ENCODE results near the gene PRKCQ.

The PRKCQ gene

GRCh38 chr10:6576326-6576725 lies 3.8 kb downstream of the PRKCQ start:
- Histone ChIP-seq H3K27me3 (replicated peaks; ENCODE audit: insufficient read depth, low read length) (peaks cover 10% of the 10 kb centered on the region; the same call in 1 of the 2 replicates), H3K9me2 (replicated peaks; ENCODE audit: insufficient read depth, low read length) (no peaks in the 10 kb centered on the region), H3K4me1 (ENCODE audit: low read length) (no peaks in the 10 kb centered on the region), H3K27ac (ENCODE audit: low read length) (no peak overlapping the region), H2AFZ (ENCODE audit: low read length) (no peak overlapping the region), H3K36me3 (replicated peaks; ENCODE audit: insufficient read depth, low read length) (no peaks in the 10 kb centered on the region), H3K4me3 (ENCODE audit: low read length) (no peak overlapping the region), H3K9ac (ENCODE audit: low read length) (no peak overlapping the region), H3K79me2 (ENCODE audit: low read length) (no peaks in the 10 kb centered on the region), H3F3A (ENCODE audit: insufficient read depth, low read length) (peaks cover 6% of the 10 kb centered on the region), H3K9me3 (replicated peaks; ENCODE audit: insufficient read depth, low read length) (no peaks in the 10 kb centered on the region), H3K4me2 (ENCODE audit: low read depth, low read length) (no peak overlapping the region), H4K20me1 (ENCODE audit: insufficient read depth, low read length) (no peaks in the 10 kb centered on the region)
- no peak for DNase-seq
- TF ChIP-seq EZH2phosphoT487 (IDR thresholded peaks at IDR 0.05; ENCODE audit: low read length) (no peak), EZH2 (optimal IDR thresholded peaks at IDR 0.05; ENCODE audit: low read depth, low read length) (no peak), CTCF (IDR thresholded peaks at IDR 0.05; ENCODE audit: low read length) (no peak)

DNA sequence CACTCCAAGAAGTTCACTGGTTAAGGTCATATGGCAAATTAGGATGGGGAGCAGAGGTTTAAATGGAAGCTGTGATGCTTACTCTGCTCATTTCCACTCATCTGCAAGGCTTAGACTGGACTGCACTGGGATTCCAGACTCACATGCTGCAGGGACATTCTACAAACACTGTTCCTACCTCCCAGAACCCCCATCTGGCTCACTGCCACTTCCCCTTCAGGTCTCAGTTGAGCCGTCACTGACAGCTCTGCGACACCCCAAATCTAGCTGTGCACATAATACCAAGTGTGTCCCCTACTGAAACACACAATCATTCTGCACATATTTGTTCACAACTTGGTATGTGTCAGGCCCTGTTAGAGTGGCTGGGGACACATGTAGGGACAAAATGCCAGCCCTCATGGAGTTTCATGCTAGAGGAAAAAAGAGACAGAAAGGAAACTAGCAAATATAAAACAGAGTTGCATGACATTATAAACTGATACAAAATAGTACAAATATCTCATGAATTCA lies 5.4 kb downstream of the PRKCQ start:
- H3K27ac ChIP-seq (ENCODE audit: low read length) = no peak overlapping the region
- DNase-seq = no peak
- H3K27me3 ChIP-seq (replicated peaks; ENCODE audit: insufficient read depth, low read length) = peaks cover 9% of the 10 kb centered on the region; the same call in 1 of the 2 replicates
- H3K79me2 ChIP-seq (ENCODE audit: low read length) = no peaks in the 10 kb centered on the region
- H3K9ac ChIP-seq (ENCODE audit: low read length) = no peak overlapping the region
- no peaks in the 10 kb centered on the region for H3K4me1 ChIP-seq (ENCODE audit: low read length)
- H3K9me3 ChIP-seq (replicated peaks; ENCODE audit: insufficient read depth, low read length) = no peaks in the 10 kb centered on the region
- H3K9me2 ChIP-seq (replicated peaks; ENCODE audit: insufficient read depth, low read length) = no peaks in the 10 kb centered on the region
- TF ChIP-seq CTCF (IDR thresholded peaks at IDR 0.05; ENCODE audit: low read length) = no peak
- no peak for TF ChIP-seq EZH2 (optimal IDR thresholded peaks at IDR 0.05; ENCODE audit: low read depth, low read length)
- no peak for TF ChIP-seq EZH2phosphoT487 (IDR thresholded peaks at IDR 0.05; ENCODE audit: low read length)
- no peak overlapping the region for H2AFZ ChIP-seq (ENCODE audit: low read length)
- no peak overlapping the region for H3K4me2 ChIP-seq (ENCODE audit: low read depth, low read length)
- no peaks in the 10 kb centered on the region for H3K36me3 ChIP-seq (replicated peaks; ENCODE audit: insufficient read depth, low read length)
- H3F3A ChIP-seq (ENCODE audit: insufficient read depth, low read length) = no peaks in the 10 kb centered on the region
- H3K4me3 ChIP-seq (ENCODE audit: low read length) = no peak overlapping the region
- no peaks in the 10 kb centered on the region for H4K20me1 ChIP-seq (ENCODE audit: insufficient read depth, low read length)

- H3K27me3 ChIP-seq (replicated peaks; ENCODE audit: insufficient read depth, low read length) = no peaks in the 10 kb centered on the region
- H2AFZ ChIP-seq (ENCODE audit: low read length) = no peak overlapping the region
- no peaks in the 10 kb centered on the region for H3K79me2 ChIP-seq (ENCODE audit: low read length)
- no peaks in the 10 kb centered on the region for H3K9me3 ChIP-seq (replicated peaks; ENCODE audit: insufficient read depth, low read length)
- H3K36me3 ChIP-seq (replicated peaks; ENCODE audit: insufficient read depth, low read length) = no peaks in the 10 kb centered on the region
- no peaks in the 10 kb centered on the region for H3K9me2 ChIP-seq (replicated peaks; ENCODE audit: insufficient read depth, low read length)
- no peak overlapping the region for H3K9ac ChIP-seq (ENCODE audit: low read length)
- no peak overlapping the region for H3K4me2 ChIP-seq (ENCODE audit: low read depth, low read length)
- no peaks in the 10 kb centered on the region for H4K20me1 ChIP-seq (ENCODE audit: insufficient read depth, low read length)
- DNase-seq = no peak
- H3F3A ChIP-seq (ENCODE audit: insufficient read depth, low read length) = no peaks in the 10 kb centered on the region
- no peak overlapping the region for H3K4me3 ChIP-seq (ENCODE audit: low read length)
- H3K4me1 ChIP-seq (ENCODE audit: low read length) = no peaks in the 10 kb centered on the region
- TF ChIP-seq EZH2 (optimal IDR thresholded peaks at IDR 0.05; ENCODE audit: low read depth, low read length) = no peak
- TF ChIP-seq CTCF (IDR thresholded peaks at IDR 0.05; ENCODE audit: low read length) = no peak
- TF ChIP-seq EZH2phosphoT487 (IDR thresholded peaks at IDR 0.05; ENCODE audit: low read length) = no peak
- H3K27ac ChIP-seq (ENCODE audit: low read length) = no peak overlapping the region
Measured at GRCh38 chr10:6570893-6571292, 9.2 kb downstream of the PRKCQ start.

All from MM.1S (cell line).